ENCODE data around the gene BCAR3.

DNA sequence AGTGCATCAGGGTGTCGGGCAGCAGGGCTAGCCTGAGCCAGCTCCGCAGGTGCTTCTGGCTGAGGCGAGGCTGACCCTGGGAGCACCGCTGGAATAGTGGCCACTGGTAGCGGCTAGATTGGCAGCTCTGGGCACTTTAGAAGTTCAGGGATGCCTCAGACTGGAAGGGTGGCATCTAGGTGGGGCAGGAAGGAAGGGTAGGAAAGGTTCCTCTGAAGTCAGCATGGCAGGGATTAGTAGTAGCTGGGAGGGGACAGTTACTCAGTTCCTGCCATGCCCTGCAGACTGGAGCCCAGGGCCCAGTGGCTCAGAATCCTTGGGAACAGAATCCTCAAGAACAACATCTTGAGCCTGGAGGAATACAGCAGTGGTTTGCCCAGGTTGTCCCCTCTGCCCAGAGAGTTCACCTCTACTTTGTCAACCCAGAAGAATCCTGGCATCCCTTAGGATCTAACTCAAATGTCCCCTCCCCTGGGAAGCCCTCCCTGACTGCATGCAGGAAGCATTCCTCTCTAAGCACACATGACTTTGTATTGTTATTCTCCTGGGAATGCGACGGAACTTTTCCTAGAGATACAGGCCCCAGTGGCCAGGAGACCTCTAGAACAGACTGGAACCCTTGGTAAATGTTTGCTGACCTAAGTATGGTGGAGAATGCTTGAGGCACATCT lies 39.5 kb upstream of the BCAR3 start:
- TF ChIP-seq, protein P1, sequence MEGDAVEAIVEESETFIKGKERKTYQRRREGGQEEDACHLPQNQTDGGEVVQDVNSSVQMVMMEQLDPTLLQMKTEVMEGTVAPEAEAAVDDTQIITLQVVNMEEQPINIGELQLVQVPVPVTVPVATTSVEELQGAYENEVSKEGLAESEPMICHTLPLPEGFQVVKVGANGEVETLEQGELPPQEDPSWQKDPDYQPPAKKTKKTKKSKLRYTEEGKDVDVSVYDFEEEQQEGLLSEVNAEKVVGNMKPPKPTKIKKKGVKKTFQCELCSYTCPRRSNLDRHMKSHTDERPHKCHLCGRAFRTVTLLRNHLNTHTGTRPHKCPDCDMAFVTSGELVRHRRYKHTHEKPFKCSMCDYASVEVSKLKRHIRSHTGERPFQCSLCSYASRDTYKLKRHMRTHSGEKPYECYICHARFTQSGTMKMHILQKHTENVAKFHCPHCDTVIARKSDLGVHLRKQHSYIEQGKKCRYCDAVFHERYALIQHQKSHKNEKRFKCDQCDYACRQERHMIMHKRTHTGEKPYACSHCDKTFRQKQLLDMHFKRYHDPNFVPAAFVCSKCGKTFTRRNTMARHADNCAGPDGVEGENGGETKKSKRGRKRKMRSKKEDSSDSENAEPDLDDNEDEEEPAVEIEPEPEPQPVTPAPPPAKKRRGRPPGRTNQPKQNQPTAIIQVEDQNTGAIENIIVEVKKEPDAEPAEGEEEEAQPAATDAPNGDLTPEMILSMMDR (conservative IDR thresholded peaks at IDR 0.05; ENCODE audit: low read depth, low read length) = no peak
- TF ChIP-seq POLR2A (IDR thresholded peaks at IDR 0.05; ENCODE audit: low read depth, low read length) (no peak), CEBPB (IDR thresholded peaks at IDR 0.05; ENCODE audit: low read depth, low read length) (no peak), SMC3 (IDR thresholded peaks at IDR 0.05; ENCODE audit: low read depth, low read length) (no peak)
- TF ChIP-seq, protein P2, sequence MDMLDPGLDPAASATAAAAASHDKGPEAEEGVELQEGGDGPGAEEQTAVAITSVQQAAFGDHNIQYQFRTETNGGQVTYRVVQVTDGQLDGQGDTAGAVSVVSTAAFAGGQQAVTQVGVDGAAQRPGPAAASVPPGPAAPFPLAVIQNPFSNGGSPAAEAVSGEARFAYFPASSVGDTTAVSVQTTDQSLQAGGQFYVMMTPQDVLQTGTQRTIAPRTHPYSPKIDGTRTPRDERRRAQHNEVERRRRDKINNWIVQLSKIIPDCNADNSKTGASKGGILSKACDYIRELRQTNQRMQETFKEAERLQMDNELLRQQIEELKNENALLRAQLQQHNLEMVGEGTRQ (IDR thresholded peaks at IDR 0.05; ENCODE audit: low read depth, low read length) = no peak

Measured in IMR-90 (cell line).